ENCODE measurements around the gene AP1S3.
A peak's percentile ranks its signal among the peaks of the same experiment; 100 is the strongest.
"Not testable (repeated sequence)": the region's sequence is repeated elsewhere in the genome, so short reads cannot be mapped to it uniquely, and the experiment has no call there.

AP1S3 gene

DNA sequence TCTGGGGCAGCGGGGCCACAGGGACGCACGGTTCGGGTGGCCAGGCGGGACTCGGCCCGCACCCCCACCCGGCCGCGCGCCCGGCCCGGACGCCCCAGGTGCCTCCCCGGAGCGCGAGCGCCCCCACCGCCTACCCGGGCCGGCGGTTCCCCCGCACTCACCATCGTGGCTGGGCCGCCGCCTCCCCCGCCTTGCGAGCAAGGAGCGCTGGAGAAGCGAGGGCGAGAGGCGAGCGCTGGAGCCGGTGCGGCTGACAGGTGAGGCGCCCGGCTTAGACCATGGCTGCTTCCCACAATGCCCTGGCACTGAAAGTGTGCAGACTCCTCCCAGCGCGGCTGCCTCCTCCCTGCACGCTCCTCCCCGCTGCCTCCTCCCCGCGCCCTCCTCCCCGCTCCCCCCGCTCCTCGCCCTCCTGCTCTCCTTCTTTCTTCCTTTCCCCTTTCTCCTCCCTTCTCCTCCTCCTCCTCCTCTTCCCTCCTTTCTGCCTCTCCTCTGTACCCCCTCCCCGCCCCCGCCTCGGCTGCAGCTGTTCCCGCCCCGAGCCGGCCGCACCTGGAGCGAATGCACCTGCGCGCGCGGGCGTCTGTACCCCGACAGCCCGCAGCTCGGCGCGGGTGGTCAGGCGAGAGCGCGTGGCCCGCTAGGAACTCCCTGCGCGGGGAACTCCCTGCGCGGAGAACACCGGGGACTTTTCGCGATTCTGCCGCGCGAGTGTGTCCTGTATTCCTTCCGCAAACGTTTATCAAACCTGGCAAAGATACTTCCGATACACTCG is at the start of gene AP1S3:
Gene AP1S3, minus strand, starts transcription at position 296 of the 775 bp plus-strand sequence. Its CDS starts 132 bp downstream, at position 164.
- no peak for FAIRE-seq

DNA sequence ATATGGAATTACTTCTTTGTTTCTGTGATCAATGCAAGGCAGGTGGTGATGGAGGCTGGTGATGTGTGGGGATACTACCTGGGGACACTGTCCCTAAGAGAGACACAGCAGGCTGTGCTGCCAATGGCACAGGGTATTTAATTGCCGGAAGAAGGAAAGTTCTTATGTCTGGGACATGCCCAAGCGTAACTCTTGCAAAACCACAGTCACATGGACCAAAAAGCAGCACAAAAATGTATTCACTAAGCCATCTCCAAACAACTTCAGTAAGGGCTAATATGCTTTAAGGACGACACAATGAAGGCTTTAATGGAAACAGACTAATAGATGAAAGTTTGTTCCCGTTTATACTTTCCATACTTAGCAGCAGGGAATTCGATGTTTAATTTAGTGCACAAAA is 49.7 kb upstream of the AP1S3 start:
- FAIRE-seq (no peak), DNase-seq (ENCODE audit: low spot score) (no peak)

More for the DNA sequence above, at the start of gene AP1S3:
- DNase-seq (ENCODE audit: low spot score) = peak; percentile 63

GRCh38 chr2:223886726-223887125 is 49.3 kb upstream of the AP1S3 start:
- DNase-seq (ENCODE audit: low spot score) = no peak
- FAIRE-seq = no peak

DNA sequence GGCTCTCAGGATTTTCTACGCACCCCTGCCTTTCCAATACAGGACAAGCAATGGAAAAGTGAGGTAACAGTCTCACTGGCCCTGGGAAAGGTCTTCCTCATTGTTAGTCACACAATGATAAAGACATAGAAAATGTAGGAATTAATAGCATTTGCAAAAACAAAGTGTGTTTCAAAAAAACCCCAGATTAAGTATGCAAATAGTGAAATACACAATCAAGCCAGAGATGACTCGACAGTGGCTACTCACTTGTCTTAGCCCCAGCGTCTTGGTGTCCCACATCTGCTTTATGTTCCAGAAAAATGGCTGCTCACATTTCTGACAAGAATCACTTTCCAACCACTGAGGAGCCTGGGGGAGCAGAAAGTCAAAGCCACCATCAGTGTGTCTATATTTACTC is 47.0 kb upstream of the AP1S3 start:
- DNase-seq (ENCODE audit: low spot score) (peak; percentile 10), FAIRE-seq (no peak)

GRCh38 chr2:223882715-223883114 is 45.3 kb upstream of the AP1S3 start:
- FAIRE-seq (no peak), DNase-seq (ENCODE audit: low spot score) (no peak)

DNA sequence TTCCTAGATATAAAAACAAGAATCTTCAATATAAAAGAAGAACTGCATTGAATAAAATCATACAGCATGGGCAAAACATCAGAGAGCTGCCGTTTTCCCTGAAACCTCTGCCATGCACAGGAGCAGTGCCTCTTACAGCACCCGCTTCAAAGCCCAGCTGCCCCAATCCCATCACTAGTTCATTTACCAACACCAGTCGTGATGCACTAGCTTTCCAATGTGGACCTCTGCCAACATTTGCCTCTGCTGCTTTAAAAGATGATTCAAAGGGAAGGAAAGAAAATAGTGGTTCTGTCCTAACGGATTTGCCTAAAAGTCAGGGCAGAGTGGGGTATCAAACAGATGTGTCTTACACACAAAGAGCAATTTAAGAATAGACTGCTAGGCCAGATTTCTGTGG is 43.4 kb upstream of the AP1S3 start:
- no peak for FAIRE-seq
- DNase-seq (ENCODE audit: low spot score) = no peak

GRCh38 chr2:223877721-223878410 is 40.5 kb upstream of the AP1S3 start:
- FAIRE-seq (no peak), DNase-seq (ENCODE audit: low spot score) (no peak)

DNA sequence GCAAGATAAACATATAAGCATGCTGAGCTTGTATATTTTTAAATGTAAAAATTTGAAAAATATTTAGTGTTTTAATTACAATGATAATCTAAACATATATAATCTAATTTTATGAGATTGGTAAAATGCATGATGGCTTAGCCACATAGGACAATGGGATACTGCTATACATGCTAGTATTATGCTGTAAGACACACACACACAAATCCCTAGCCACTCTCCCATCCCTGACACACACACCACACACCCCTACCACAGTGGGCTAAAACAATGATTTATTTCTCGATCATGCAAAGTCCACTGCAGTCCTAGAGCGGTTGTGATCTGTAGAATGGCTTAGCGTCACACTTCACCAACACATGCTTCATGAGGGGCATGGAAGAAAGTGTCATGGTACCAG is 36.3 kb upstream of the AP1S3 start:
- no peak for DNase-seq (ENCODE audit: low spot score)
- FAIRE-seq = no peak

GRCh38 chr2:223872772-223873171 is 35.4 kb upstream of the AP1S3 start:
- not testable (repeated sequence) for DNase-seq (ENCODE audit: low spot score); FAIRE-seq

- not testable (repeated sequence) for DNase-seq (ENCODE audit: low spot score); FAIRE-seq
These were observed 34.3 kb upstream of the AP1S3 start for GRCh38 chr2:223871661-223872060.

DNA sequence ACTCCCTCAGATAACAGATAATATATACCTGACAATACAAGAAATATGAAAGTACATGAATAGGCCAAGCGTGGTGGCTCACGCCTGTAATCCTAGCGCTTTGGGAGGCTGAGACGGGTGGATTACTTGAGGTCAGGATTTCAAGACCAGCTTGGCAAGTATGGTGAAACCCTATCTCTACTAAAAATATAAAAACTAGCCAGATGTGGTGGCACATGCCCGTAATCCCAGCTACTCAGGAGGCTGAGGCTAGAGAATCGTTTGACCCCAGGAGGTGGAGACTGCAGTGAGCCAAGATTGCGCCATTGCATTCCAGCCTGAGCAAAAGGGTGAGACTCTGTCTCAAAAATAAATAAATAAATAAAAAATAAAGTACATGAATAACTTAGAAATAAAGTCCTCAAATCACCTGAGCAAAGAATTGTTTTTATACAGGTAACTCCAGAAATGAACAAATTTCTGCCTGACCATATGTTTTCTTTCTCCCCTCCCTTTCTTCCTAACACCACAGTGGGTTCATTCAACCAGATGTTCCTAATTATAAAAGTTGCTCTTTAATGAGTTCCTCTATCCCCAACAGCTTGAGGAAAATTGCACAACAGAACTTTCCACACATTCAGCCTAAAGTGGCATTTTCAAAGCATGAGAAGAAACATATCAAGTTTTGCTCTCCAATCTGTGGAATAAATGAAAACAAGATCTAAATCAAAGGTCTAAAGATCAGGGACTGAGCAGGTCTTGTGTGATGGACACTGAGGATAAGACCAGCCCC is 33.6 kb upstream of the AP1S3 start:
- no peak for DNase-seq (ENCODE audit: low spot score)

GRCh38 chr2:223868005-223868404 is 30.6 kb upstream of the AP1S3 start:
- no peak for FAIRE-seq
- no peak for DNase-seq (ENCODE audit: low spot score)

More for the DNA sequence above, 33.6 kb upstream of the AP1S3 start:
- FAIRE-seq = no peak

DNA sequence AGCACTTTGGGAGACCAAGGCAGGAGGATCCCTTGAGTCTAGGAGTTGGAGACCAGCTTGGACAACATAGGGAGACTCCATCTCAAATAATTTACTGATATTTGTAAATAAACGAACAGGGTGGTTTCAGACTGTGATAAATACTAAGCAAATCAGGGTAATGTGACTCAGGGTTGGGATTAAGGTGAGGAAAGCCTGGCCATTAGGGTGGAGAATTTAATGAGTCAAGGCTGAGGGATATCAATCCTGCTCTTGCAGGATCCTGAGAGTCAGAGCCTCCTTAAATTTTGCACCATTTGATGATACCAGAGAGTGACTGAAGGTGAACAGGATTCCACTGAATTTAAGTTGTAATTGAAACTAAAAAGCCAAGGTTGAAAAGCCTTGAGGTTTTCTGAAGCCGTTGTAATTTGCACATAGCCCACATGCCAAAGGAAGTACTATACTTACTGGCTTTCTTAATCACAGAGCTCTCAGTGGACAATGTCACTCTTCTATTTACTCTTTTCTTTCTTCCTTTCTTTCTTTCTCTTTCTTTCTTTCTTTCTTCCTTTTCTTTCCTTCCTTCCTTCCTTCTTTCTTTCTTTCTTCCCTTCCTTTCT is 28.6 kb upstream of the AP1S3 start:
- DNase-seq (ENCODE audit: low spot score) = no peak
- no peak for FAIRE-seq

DNA sequence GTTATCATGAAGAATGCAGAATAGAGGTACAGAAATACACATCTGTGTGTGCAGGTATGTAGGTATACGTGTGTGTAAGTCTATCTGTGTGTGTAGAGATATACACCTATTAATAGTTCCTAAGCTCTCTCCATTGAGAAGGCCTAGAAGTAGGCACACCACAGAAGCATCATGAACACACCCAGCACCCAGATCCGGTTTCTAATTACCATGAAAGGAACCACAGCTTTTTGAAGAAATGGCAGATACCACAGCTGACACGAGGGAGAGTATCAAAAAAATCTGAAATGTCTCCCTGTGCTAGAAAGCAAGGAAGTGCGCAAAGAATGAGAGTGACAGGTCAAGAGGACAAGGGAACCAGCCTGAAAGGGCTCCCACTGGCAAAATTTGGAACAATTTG is 27.7 kb upstream of the AP1S3 start:
- FAIRE-seq = no peak
- no peak for DNase-seq (ENCODE audit: low spot score)

DNA sequence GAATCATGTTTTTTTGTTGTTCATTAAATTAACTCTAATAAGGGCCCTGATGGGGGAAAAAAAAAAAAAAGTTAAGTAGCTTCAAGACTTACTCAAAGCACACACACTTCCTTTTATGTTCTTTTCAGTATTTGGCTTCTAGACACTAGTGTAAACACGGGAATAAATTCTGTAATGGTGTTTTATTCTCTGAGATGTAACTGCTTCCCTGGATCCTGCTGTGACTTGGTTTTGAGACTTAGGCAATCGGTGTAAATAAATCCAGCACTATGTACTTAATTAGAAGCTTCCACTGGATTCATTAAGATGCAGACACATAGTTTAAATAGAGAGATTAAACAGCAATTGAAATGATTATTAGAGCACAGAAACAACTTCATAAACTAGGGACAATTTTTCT is 26.1 kb upstream of the AP1S3 start:
- FAIRE-seq (no peak), DNase-seq (ENCODE audit: low spot score) (no peak)

- DNase-seq (ENCODE audit: low spot score) (peak; percentile 96), FAIRE-seq (peak; percentile 96)
These were observed 23.7 kb upstream of the AP1S3 start for GRCh38 chr2:223860809-223861738.

DNA sequence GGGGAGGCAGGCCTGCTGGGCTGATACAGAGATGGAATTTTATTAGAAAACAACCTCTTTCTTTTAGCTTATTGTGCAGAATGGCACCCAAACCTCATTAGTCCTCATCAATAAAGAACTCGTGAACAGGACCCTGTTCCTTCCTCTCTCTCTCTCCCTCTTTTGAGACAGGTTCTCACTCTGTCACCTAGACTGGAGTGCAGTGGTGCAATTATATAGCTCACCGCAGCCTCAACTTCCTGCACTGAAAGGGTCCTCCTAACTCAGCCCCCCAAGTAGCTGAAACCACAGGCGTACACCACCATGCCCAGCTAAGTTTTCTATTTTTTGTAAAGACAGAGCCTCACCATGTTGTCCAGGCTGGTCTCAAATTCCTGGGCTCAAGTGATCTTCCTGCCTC is 21.7 kb upstream of the AP1S3 start:
- DNase-seq (ENCODE audit: low spot score) (no peak), FAIRE-seq (no peak)

GRCh38 chr2:223856584-223856983 is 19.2 kb upstream of the AP1S3 start:
- FAIRE-seq (no peak), DNase-seq (ENCODE audit: low spot score) (no peak)

GRCh38 chr2:223856021-223856420 is 18.6 kb upstream of the AP1S3 start:
- FAIRE-seq = no peak
- no peak for DNase-seq (ENCODE audit: low spot score)

GRCh38 chr2:223855426-223855825 is 18.0 kb upstream of the AP1S3 start:
- FAIRE-seq (no peak), DNase-seq (ENCODE audit: low spot score) (no peak)

DNA sequence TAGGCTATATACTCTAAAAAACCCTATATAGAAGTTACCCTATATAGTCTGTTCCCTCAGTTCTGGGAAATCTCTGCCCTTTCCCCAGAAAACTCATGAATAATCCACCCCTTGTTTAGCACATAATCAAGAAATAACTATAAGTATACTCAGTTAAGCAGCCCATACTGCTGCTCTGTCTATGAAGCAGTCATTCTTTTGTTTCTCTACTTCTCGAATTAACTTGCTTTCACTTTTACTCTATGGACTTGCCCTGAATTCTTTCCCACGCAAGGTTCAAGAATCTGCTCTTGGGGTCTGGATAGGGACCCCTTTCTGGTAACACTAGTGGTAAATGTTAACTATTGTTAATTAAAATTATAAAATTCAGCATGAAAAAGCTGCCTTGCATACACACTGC is 17.4 kb upstream of the AP1S3 start:
- DNase-seq (ENCODE audit: low spot score) = no peak
- no peak for FAIRE-seq
